Glomerular endothelial cell (primary cell): Measurements from ENCODE around the gene CCDC127. TPM values are rescaled to one million over a fixed set of nuclear protein-coding genes. Genes with fewer than 3 reads are reported as not detected.
"Not testable (repeated sequence)": the region's sequence is repeated elsewhere in the genome, so short reads cannot be mapped to it uniquely, and the experiment has no call there.

Experiments used
- DNase-seq: peaks from one replicate; pipeline ENCODE4 v3.0.0-alpha.2; 2011; ENCODE audit warnings: low read depth, low spot score; ENCODE audit errors: extremely low read depth
- total RNA-seq: library from RNA; depleted of rRNA; stranded (reverse); fragments of >200 nt; gene quantifications from 2 replicates; pipeline ENCODE4 v1.2.3, GENCODE V29; 2015

Gene CCDC127
- total RNA-seq, 1 donor from 2014 or later, result 6.4 TPM

- no peak for DNase-seq
These were observed 13.5 kb downstream of the CCDC127 start for GRCh38 chr5:204462-204861.

- no peak for DNase-seq
These were observed 14.0 kb downstream of the CCDC127 start for GRCh38 chr5:204001-204400.

- DNase-seq, result no peak
These were observed 14.6 kb downstream of the CCDC127 start for GRCh38 chr5:203246-203930.

GRCh38 chr5:201672-202071, 16.3 kb downstream of the CCDC127 start:
- DNase-seq, result no peak

GRCh38 chr5:200985-201384, 17.0 kb downstream of the CCDC127 start:
- DNase-seq, result no peak

- no peak for DNase-seq
These were observed 17.9 kb downstream of the CCDC127 start for GRCh38 chr5:199950-200645.

- DNase-seq, result no peak
These were observed 18.6 kb downstream of the CCDC127 start for GRCh38 chr5:199197-199949.

GRCh38 chr5:198516-199196, 19.3 kb downstream of the CCDC127 start:
- DNase-seq, result no peak

GRCh38 chr5:197892-198489, 20.0 kb downstream of the CCDC127 start:
- no peak for DNase-seq

GRCh38 chr5:197031-197430, 20.9 kb downstream of the CCDC127 start:
- DNase-seq, result not testable (repeated sequence)

GRCh38 chr5:196350-196749, 21.6 kb downstream of the CCDC127 start:
- DNase-seq, result no peak

GRCh38 chr5:195401-196160, 22.4 kb downstream of the CCDC127 start:
- no peak for DNase-seq

GRCh38 chr5:194603-195209, 23.2 kb downstream of the CCDC127 start:
- DNase-seq, result no peak

- no peak for DNase-seq
These were observed 23.9 kb downstream of the CCDC127 start for GRCh38 chr5:194102-194501.

- DNase-seq, result no peak
These were observed 24.8 kb downstream of the CCDC127 start for GRCh38 chr5:192970-193831.

- DNase-seq, result no peak
These were observed 25.3 kb downstream of the CCDC127 start for GRCh38 chr5:192691-192969.

- no peak for DNase-seq
These were observed 25.8 kb downstream of the CCDC127 start for GRCh38 chr5:191949-192690.
